NOMO-1 (cell line): Measurements from ENCODE around the gene HECTD2.
"Not testable (repeated sequence)": the region's sequence is repeated elsewhere in the genome, so short reads cannot be mapped to it uniquely, and the experiment has no call there.

ENCODE experiments used
- DNase-seq, 2 experiments: peaks; one replicate each; lab custom pipeline; 2025; ENCODE audit not compliant: unreplicated experiment in 2 of 2; lab: John Stamatoyannopoulos, UW

Gene HECTD2

GRCh38 chr10:91560827-91561226 lies 150.7 kb downstream of the HECTD2 start:
- not testable (repeated sequence) for DNase-seq

GRCh38 chr10:91562839-91563581 lies 152.9 kb downstream of the HECTD2 start:
- DNase-seq, result no peak

GRCh38 chr10:91564026-91564425 lies 153.9 kb downstream of the HECTD2 start:
- no peak for DNase-seq
